DLD1 (cell line): Measurements from ENCODE around the gene OR6C76.

Source experiments
- in situ Hi-C: cut with HindIII; loops from 2 replicates; pipeline ENCODE4 v1.10.0; 2017; ENCODE audit warnings: low sequenced_read_pairs

The OR6C76 gene

GRCh38 chr12:55467836-55468235 is 41.8 kb downstream of the OR6C76 start:
- in situ Hi-C loops = no loop called here

- in situ Hi-C loops = no loop called here
Observed at GRCh38 chr12:55469291-55469690, 43.2 kb downstream of the OR6C76 start.

- in situ Hi-C loops = no loop called here
Observed at GRCh38 chr12:55470088-55470829, 44.2 kb downstream of the OR6C76 start, which contains the start of gene OR6C70. Gene OR6C70 (minus strand): TSS chr12:55470138. CDS start chr12:55470138, 0 bp downstream.

GRCh38 chr12:55472264-55472663 is 46.2 kb downstream of the OR6C76 start:
- in situ Hi-C loops = no loop called here
